ENCODE results near the gene LRP1-AS. TPM values are rescaled to one million over a fixed set of nuclear protein-coding genes. Genes with fewer than 3 reads are reported as not detected.

LRP1-AS gene
- total RNA-seq, 2 experiments from 2014 or later = not detected

DNA sequence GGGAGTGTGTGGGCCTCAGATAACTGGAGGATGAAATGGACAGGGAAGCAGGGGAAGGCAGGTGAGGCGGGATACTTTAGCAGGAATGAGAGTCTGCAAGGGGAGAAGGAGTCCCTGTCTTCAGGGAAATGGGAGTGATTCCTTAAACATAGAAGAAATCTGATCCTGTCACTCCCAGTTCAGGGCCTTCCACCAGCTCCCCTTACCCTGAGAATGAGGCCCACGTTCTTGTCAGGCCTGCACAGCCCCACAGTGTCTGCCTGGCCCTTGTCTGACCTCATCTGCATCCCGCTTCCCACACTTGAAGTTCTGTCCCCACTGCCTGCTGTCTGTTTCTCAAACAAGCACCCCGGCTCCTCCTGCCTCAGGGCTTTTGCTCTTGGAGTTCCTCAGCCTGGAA lies 12.6 kb upstream of the LRP1-AS start:
- Histone ChIP-seq H3K27me3 (ENCODE audit: control insufficient read depth in 1 of 2, insufficient read depth in 2 of 2, low read length in 2 of 2) (no peaks in the 10 kb centered on the region), H3K4me3 (ENCODE audit: low read length) (no peak overlapping the region), H3K36me3 (ENCODE audit: insufficient read depth, low read length) (no peaks in the 10 kb centered on the region), H3K27ac (ENCODE audit: low read depth in 1 of 2, low read length in 2 of 2) (no peak overlapping the region), H3K4me1 (ENCODE audit: insufficient read depth, low read length) (peaks cover 10% of the 10 kb centered on the region), H3K9me3 (ENCODE audit: control insufficient read depth in 1 of 2, insufficient read depth in 1 of 2, low read length in 2 of 2) (no peaks in the 10 kb centered on the region)
- H3K27ac Mint-ChIP-seq = no peak overlapping the region
- no peak overlapping the region for H3K4me3 Mint-ChIP-seq
- ChIA-PET CTCF (interaction anchor here (1.2 kb wide), 1 partner anchor 36 kb away, joined by 3 read pairs; no protein-coding TSS in a partner anchor), POLR2A (no interaction called here)
- ATAC-seq (ENCODE audit: poor library complexity) (no peak), DNase-seq (no peak)
- H3K4me1 Mint-ChIP-seq (ENCODE audit: low read depth) = no peaks in the 10 kb centered on the region
- no peaks in the 10 kb centered on the region for H3K9me3 Mint-ChIP-seq
- peaks cover 4% of the 10 kb centered on the region for H3K36me3 Mint-ChIP-seq (ENCODE audit: low read depth)
- H3K27me3 Mint-ChIP-seq = no peaks in the 10 kb centered on the region
- TF ChIP-seq, protein P1, sequence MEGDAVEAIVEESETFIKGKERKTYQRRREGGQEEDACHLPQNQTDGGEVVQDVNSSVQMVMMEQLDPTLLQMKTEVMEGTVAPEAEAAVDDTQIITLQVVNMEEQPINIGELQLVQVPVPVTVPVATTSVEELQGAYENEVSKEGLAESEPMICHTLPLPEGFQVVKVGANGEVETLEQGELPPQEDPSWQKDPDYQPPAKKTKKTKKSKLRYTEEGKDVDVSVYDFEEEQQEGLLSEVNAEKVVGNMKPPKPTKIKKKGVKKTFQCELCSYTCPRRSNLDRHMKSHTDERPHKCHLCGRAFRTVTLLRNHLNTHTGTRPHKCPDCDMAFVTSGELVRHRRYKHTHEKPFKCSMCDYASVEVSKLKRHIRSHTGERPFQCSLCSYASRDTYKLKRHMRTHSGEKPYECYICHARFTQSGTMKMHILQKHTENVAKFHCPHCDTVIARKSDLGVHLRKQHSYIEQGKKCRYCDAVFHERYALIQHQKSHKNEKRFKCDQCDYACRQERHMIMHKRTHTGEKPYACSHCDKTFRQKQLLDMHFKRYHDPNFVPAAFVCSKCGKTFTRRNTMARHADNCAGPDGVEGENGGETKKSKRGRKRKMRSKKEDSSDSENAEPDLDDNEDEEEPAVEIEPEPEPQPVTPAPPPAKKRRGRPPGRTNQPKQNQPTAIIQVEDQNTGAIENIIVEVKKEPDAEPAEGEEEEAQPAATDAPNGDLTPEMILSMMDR (IDR thresholded peaks at IDR 0.05) = no peak
- intact Hi-C loops (cut with DNase I, micrococcal nuclease) = no loop called here

DNA sequence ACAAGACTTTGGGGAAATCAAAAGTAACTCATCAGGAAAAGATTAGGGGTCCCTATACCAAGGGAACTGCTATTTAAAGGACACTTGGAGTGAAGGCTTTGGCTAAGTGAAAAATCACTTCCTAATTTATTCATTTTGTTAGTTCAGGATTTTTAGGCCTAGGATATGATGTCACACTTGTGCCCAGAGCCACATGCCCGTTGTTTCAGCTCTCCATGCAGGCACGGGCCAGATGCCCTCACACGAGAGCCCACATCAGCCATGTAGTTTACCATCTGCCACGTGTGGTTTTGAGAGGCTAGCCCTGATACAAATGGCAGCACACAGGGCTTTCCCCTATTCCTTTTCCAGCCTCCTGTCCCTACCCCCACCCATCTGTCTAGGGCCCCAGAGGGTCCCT lies 11.9 kb upstream of the LRP1-AS start:
- Mint-ChIP-seq H3K4me3 (no peak overlapping the region), H3K4me1 (ENCODE audit: low read depth) (no peaks in the 10 kb centered on the region), H3K27me3 (no peaks in the 10 kb centered on the region), H3K36me3 (ENCODE audit: low read depth) (peaks cover 4% of the 10 kb centered on the region), H3K27ac (no peak overlapping the region), H3K9me3 (no peaks in the 10 kb centered on the region)
- Histone ChIP-seq H3K4me1 (ENCODE audit: insufficient read depth, low read length) (peaks cover 10% of the 10 kb centered on the region), H3K4me3 (ENCODE audit: low read length) (no peak overlapping the region), H3K36me3 (ENCODE audit: insufficient read depth, low read length) (no peaks in the 10 kb centered on the region), H3K27ac (ENCODE audit: low read depth in 1 of 2, low read length in 2 of 2) (no peak overlapping the region), H3K9me3 (ENCODE audit: control insufficient read depth in 1 of 2, insufficient read depth in 1 of 2, low read length in 2 of 2) (no peaks in the 10 kb centered on the region), H3K27me3 (ENCODE audit: control insufficient read depth in 1 of 2, insufficient read depth in 2 of 2, low read length in 2 of 2) (no peaks in the 10 kb centered on the region)
- intact Hi-C loops (cut with DNase I, micrococcal nuclease) = no loop called here
- ATAC-seq (ENCODE audit: poor library complexity) (no peak), DNase-seq (no peak)
- ChIA-PET POLR2A (no interaction called here), CTCF (interaction anchor here (1.2 kb wide), 1 partner anchor 35 kb away, joined by 3 read pairs; no protein-coding TSS in a partner anchor)
- TF ChIP-seq, protein P1 (IDR thresholded peaks at IDR 0.05) = no peak

DNA sequence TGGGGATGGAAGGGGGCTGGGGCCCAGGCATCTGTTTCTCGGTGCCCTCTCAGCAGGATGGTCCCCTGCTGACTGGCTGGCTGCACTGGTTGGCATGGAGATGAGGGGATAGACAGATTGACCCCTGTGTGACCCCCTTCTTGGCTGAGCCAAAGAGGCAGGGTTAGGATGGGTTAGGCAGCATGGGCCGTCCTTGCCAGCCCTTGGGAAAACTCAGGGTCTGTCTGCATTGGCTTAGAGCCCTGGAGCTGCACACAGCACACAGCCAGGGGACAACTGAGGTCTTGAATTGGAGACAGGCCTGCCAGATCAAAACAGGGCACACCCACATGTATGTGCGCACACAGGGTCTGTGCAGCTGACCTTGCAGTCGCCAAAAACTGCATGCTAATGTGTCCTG lies 11.2 kb upstream of the LRP1-AS start:
- Mint-ChIP-seq H3K36me3 (ENCODE audit: low read depth) (peaks cover 4% of the 10 kb centered on the region), H3K4me3 (no peak overlapping the region), H3K4me1 (ENCODE audit: low read depth) (no peaks in the 10 kb centered on the region), H3K9me3 (no peaks in the 10 kb centered on the region), H3K27me3 (no peaks in the 10 kb centered on the region), H3K27ac (no peak overlapping the region)
- ChIA-PET CTCF (interaction anchor here (1.2 kb wide), 1 partner anchor 34 kb away, joined by 3 read pairs; no protein-coding TSS in a partner anchor), POLR2A (no interaction called here)
- TF ChIP-seq, protein P1 (IDR thresholded peaks at IDR 0.05) = no peak
- Histone ChIP-seq H3K4me3 (ENCODE audit: low read length) (no peak overlapping the region), H3K4me1 (ENCODE audit: insufficient read depth, low read length) (peaks cover 10% of the 10 kb centered on the region), H3K9me3 (ENCODE audit: control insufficient read depth in 1 of 2, insufficient read depth in 1 of 2, low read length in 2 of 2) (no peaks in the 10 kb centered on the region), H3K36me3 (ENCODE audit: insufficient read depth, low read length) (no peaks in the 10 kb centered on the region), H3K27me3 (ENCODE audit: control insufficient read depth in 1 of 2, insufficient read depth in 2 of 2, low read length in 2 of 2) (no peaks in the 10 kb centered on the region), H3K27ac (ENCODE audit: low read depth in 1 of 2, low read length in 2 of 2) (no peak overlapping the region)
- ATAC-seq (ENCODE audit: poor library complexity) (no peak), DNase-seq (no peak)
- intact Hi-C loops (cut with DNase I, micrococcal nuclease) = no loop called here
